SU-DHL-6 (cell line): ENCODE data around the gene PLAA.
"Not testable (repeated sequence)": the region's sequence is repeated elsewhere in the genome, so short reads cannot be mapped to it uniquely, and the experiment has no call there.

ENCODE experiments used
- H2AFZ ChIP-seq: fragments of 200-600 bp; sonication (generic); 2 replicates; pipeline ENCODE4 v1.6.1; 2014; ENCODE audit warnings: low read depth, mild to moderate bottlenecking, moderate library complexity, mixed read lengths, antibody characterized with exemption, low read length; ENCODE audit not compliant: severe bottlenecking
- H3F3A ChIP-seq: fragments of 200-600 bp; shearing (Covaris generic); 2 replicates; pipeline ENCODE4 v1.6.0; 2016; ENCODE audit warnings: antibody characterized with exemption, mild to moderate bottlenecking; ENCODE audit not compliant: insufficient read depth
- H3K27ac ChIP-seq: fragments of 200-600 bp; sonication (generic); 2 replicates; pipeline ENCODE4 v1.5.1; 2016; ENCODE audit warnings: low read depth, mild to moderate bottlenecking, low read length, moderate library complexity, mixed read lengths
- H3K27me3 ChIP-seq: fragments of 200-600 bp; sonication (generic), shearing (Covaris generic); 2 replicates; pipeline ENCODE4 v1.6.0; 2014; ENCODE audit warnings: mild to moderate bottlenecking, low read length
- H3K36me3 ChIP-seq: fragments of 200-600 bp; sonication (generic); 2 replicates; pipeline ENCODE4 v1.6.1; 2014; ENCODE audit warnings: mild to moderate bottlenecking, low read length, mixed read lengths
- H3K4me2 ChIP-seq: fragments of 300-600, 200-600 bp; shearing (Covaris generic), sonication (generic); 2 replicates; pipeline ENCODE4 v1.6.0; 2014; ENCODE audit warnings: low read length, low read depth, mild to moderate bottlenecking; ENCODE audit not compliant: poor library complexity, severe bottlenecking
- H3K4me3 ChIP-seq: fragments of 200-600 bp; sonication (generic); 2 replicates; pipeline ENCODE4 v1.5.1; 2014; ENCODE audit warnings: antibody characterized with exemption, low read length, mild to moderate bottlenecking, mixed read lengths; ENCODE audit not compliant: insufficient read depth, poor library complexity, severe bottlenecking
- H3K79me2 ChIP-seq: fragments of 200-600 bp; sonication (generic); 2 replicates; pipeline ENCODE4 v1.6.1; 2014; ENCODE audit warnings: mild to moderate bottlenecking, low read length, moderate library complexity; ENCODE audit not compliant: insufficient read depth
- H3K9ac ChIP-seq: fragments of 200-600 bp; sonication (generic); 2 replicates; pipeline ENCODE4 v1.7.0; 2014; ENCODE audit warnings: mild to moderate bottlenecking, low read length
- H3K9me2 ChIP-seq: fragments of 200-600 bp; sonication (generic); replicated peaks from 2 replicates; pipeline ENCODE4 v1.6.1; 2014; ENCODE audit warnings: low read length; ENCODE audit not compliant: insufficient read depth
- H3K9me3 ChIP-seq: fragments of 200-600 bp; sonication (generic); 2 replicates; pipeline ENCODE4 v1.6.1; 2014; ENCODE audit warnings: low read length, mixed read lengths; ENCODE audit not compliant: insufficient read depth
- H4K20me1 ChIP-seq: fragments of 200-600 bp; sonication (generic); 2 replicates; pipeline ENCODE4 v1.6.1; 2014; ENCODE audit warnings: low read depth, mild to moderate bottlenecking, antibody characterized with exemption, low read length, moderate library complexity, mixed read lengths
- EZH2phosphoT487 ChIP-seq: fragments of 200-600 bp; sonication (generic), shearing (Covaris generic); conservative IDR thresholded peaks from 2 replicates; pipeline ENCODE4 v1.6.1; 2018; ENCODE audit warnings: mild to moderate bottlenecking, antibody characterized with exemption, low read length, moderate library complexity, mixed read lengths
- TF ChIP-seq, protein P1 (sequence below): fragments of 200-600 bp; sonication (generic); IDR thresholded peaks from one replicate; pipeline ENCODE4 v1.5.1; 2017; ENCODE audit warnings: antibody characterized with exemption, mild to moderate bottlenecking, low read length, moderate library complexity; ENCODE audit not compliant: insufficient read depth, poor library complexity, severe bottlenecking

PLAA gene

DNA sequence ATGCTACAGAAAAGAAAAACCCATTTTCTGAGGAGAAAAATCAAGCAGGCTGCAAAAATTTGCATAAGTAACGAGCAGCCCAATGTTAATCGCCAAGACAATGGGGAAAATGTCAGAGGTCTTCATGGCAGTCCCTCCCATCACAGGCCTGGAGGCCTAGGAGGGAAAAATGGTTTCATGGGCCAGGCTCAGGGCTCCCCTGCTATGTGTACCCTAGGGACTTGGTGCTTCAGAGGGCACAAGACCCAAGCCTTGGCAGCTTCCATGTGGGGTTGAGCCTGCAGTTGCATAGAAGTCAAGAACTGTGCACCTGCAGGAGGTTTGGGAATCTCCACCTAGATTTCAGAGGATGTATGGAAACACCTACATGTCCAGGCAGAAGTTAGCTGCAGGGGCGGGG is 64.9 kb downstream of the PLAA start:
- no peaks in the 10 kb centered on the region for H3K27me3 ChIP-seq
- H3F3A ChIP-seq, result no peaks in the 10 kb centered on the region
- H3K9ac ChIP-seq, result no peak overlapping the region
- no peak for TF ChIP-seq EZH2phosphoT487
- TF ChIP-seq, protein P1, sequence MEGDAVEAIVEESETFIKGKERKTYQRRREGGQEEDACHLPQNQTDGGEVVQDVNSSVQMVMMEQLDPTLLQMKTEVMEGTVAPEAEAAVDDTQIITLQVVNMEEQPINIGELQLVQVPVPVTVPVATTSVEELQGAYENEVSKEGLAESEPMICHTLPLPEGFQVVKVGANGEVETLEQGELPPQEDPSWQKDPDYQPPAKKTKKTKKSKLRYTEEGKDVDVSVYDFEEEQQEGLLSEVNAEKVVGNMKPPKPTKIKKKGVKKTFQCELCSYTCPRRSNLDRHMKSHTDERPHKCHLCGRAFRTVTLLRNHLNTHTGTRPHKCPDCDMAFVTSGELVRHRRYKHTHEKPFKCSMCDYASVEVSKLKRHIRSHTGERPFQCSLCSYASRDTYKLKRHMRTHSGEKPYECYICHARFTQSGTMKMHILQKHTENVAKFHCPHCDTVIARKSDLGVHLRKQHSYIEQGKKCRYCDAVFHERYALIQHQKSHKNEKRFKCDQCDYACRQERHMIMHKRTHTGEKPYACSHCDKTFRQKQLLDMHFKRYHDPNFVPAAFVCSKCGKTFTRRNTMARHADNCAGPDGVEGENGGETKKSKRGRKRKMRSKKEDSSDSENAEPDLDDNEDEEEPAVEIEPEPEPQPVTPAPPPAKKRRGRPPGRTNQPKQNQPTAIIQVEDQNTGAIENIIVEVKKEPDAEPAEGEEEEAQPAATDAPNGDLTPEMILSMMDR, result no peak
- peaks cover 16% of the 10 kb centered on the region; the same call in 1 of the 2 replicates for H3K9me3 ChIP-seq
- peaks cover 3% of the 10 kb centered on the region; the same call in 1 of the 2 replicates for H4K20me1 ChIP-seq
- H3K9me2 ChIP-seq, result no peaks in the 10 kb centered on the region
- H3K4me3 ChIP-seq, result no peak overlapping the region
- H3K27ac ChIP-seq, result no peak overlapping the region
- H2AFZ ChIP-seq, result no peak overlapping the region
- peaks cover 74% of the 10 kb centered on the region for H3K36me3 ChIP-seq
- H3K4me2 ChIP-seq, result no peak overlapping the region
- H3K79me2 ChIP-seq, result peaks cover 33% of the 10 kb centered on the region

DNA sequence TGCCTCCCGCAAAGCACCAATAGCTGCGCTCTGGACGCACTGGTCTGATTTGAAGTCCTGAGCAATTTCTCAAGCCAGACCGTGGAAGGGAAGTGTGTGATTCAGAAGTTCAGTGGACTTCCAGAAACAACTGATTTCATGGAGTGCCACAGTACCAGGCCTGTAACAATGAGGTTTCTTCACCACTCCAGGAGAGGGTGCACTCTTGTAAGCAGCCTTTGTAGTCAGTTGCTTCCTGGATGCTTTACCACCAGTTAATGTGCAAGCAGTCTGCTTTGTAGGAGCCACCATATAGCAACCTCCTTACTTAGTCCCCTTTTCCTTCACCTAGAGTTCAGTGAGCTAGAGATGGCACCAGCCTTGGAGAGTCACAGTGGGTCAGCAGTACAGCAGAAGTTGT is 66.8 kb downstream of the PLAA start:
- Histone ChIP-seq H3K79me2 (peaks cover 15% of the 10 kb centered on the region), H3K27ac (no peak overlapping the region), H3K36me3 (peaks cover 64% of the 10 kb centered on the region), H3K27me3 (no peaks in the 10 kb centered on the region), H3K4me3 (no peak overlapping the region), H2AFZ (no peak overlapping the region), H4K20me1 (no peaks in the 10 kb centered on the region), H3K9me3 (peaks cover 16% of the 10 kb centered on the region; the same call in 1 of the 2 replicates), H3K9ac (no peak overlapping the region), H3K4me2 (no peak overlapping the region), H3K9me2 (no peaks in the 10 kb centered on the region), H3F3A (no peaks in the 10 kb centered on the region)
- TF ChIP-seq, protein P1, result no peak
- no peak for TF ChIP-seq EZH2phosphoT487

DNA sequence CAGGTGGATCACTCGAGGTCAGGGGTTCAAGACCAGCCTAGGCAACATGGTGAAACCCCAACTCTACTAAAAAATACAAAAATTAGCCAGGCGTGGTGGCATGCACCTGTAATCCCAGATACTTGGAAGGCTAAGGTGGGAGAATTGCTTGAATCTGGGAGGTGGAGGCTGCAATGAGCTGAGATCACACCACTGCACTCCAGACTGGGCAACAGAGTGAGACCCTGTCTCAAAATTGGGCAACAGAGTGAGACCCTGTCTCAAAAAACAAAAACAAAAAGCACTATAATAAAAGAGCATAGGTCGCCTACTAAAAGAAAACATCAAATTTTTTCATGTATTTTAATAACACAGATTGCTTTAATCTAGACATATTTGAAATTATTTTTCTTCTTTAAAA is 71.9 kb downstream of the PLAA start:
- H3K27me3 ChIP-seq, H3K9me2 ChIP-seq, H3K27ac ChIP-seq, H3K4me3 ChIP-seq, H3K79me2 ChIP-seq, H2AFZ ChIP-seq, H3K4me2 ChIP-seq, H4K20me1 ChIP-seq, H3F3A ChIP-seq, H3K9me3 ChIP-seq, H3K9ac ChIP-seq: not testable (repeated sequence)
- H3K36me3 ChIP-seq, result peaks cover 27% of the 10 kb centered on the region; the same call in 1 of the 2 replicates

DNA sequence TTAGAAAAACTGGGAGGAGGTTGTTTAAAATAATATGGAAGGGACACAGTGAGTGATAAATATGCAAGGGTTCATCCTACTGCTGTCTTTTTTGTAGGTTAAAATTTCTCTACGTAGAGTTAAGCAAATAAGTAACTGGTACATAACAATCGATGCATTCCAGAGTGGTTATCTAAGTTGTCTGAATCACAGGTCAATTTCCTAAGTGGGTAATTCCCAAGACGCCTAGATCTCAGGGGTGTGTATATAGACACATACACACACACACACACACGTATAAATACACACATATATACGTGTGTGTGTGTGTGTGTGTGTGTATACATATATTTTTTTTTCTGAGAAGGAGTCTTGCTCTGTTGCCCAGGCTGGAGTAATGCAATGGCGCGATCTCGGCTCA is 76.8 kb downstream of the PLAA start:
- TF ChIP-seq, protein P1, result no peak
- TF ChIP-seq EZH2phosphoT487, result no peak
- Histone ChIP-seq H3K9me3 (no peaks in the 10 kb centered on the region), H3K79me2 (peaks cover 7% of the 10 kb centered on the region), H3K9me2 (no peaks in the 10 kb centered on the region), H3K27me3 (no peaks in the 10 kb centered on the region), H3K9ac (no peak overlapping the region), H4K20me1 (no peaks in the 10 kb centered on the region; the same call in 1 of the 2 replicates), H2AFZ (no peak overlapping the region), H3K36me3 (peaks cover 14% of the 10 kb centered on the region; the same call in 1 of the 2 replicates), H3K4me2 (no peak overlapping the region), H3K27ac (no peak overlapping the region), H3K4me3 (no peak overlapping the region), H3F3A (no peaks in the 10 kb centered on the region)
